GM12873 (cell line): ENCODE measurements around the gene TM9SF2.

Source experiments
- CTCF ChIP-seq: IDR thresholded peaks from 2 replicates; pipeline ENCODE4 v1.5.1; 2012; ENCODE audit warnings: low read depth, mild to moderate bottlenecking, moderate library complexity, low read length, control low read depth; ENCODE audit not compliant: insufficient read depth; ENCODE audit errors: missing control alignments

The TM9SF2 gene

GRCh38 chr13:99563404-99563803, 62.1 kb downstream of the TM9SF2 start:
- TF ChIP-seq CTCF: no peak

- no peak for TF ChIP-seq CTCF
Observed at GRCh38 chr13:99564386-99564785, 63.1 kb downstream of the TM9SF2 start.

- TF ChIP-seq CTCF: no peak
Observed at GRCh38 chr13:99565478-99566124, 64.3 kb downstream of the TM9SF2 start.

GRCh38 chr13:99566125-99567083, 65.1 kb downstream of the TM9SF2 start:
- TF ChIP-seq CTCF: no peak

- no peak for TF ChIP-seq CTCF
Observed at GRCh38 chr13:99572131-99572530, 70.9 kb downstream of the TM9SF2 start.

GRCh38 chr13:99572921-99573320, 71.6 kb downstream of the TM9SF2 start:
- no peak for TF ChIP-seq CTCF

GRCh38 chr13:99575376-99576120, 74.3 kb downstream of the TM9SF2 start:
- no peak for TF ChIP-seq CTCF
